ENCODE measurements around the gene C16orf86.
"Not testable (repeated sequence)": the region's sequence is repeated elsewhere in the genome, so short reads cannot be mapped to it uniquely, and the experiment has no call there.

The C16orf86 gene

DNA sequence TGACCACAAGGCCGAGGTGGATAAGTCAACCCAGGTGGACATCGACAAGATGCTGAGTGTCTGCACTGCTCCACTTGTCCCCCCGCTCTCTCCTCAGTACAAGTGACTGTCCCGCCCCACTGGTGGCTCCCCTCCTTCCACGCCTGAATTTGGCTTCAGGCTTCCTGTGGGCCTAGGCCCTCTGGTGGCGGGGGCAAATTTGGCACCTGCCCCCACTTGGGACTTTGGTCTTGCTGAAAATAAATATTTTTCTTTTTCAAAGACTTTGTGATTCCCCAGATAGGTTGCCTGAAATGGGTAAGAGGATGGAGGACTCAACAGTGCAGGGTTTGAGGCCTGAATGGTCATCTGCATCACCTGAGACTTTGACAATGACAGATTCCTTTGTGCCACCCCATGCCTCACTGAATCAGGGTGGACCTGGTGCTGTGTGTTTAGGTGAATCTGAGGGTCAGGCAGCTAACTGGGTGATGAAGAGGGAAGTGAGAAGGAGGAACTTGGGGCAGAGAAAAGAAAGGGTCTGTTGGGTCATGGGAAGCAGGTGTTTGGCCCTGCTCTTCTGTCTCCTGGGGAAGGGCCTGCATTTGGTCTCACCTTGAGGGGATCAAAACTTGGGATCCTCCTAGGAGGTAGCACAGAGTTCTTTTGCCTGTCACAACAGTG lies 2.0 kb downstream of the C16orf86 start:
- DNase-seq = no peak

DNA sequence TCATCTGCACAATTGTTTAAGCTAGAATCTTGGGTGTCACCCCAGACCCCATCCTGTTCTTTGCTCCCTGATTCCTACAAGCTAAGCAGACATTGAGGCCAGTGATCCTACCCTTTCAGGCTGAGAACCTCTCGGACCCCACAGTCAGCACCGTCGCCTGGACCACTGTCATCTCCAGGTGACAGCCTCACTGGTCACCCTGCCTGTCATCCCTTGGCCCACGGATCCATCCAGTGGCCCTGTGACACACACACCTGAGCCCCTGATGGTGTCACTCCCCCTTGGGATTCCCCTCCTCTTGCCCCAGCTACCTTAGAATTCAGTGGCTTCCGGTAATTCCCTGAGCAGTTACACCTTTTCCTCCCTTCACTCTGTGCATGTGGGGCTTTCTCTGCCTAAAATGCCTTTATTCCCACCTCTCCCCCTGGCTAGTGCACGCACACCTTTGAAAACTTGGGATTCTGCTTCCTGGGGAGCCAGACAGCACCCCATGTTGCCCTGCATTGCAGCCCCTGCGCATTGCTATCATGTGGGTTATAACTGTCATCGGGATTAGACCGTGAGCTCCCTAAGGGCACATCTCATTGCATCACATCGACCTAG lies 3.0 kb downstream of the C16orf86 start:
- no peak for DNase-seq

DNA sequence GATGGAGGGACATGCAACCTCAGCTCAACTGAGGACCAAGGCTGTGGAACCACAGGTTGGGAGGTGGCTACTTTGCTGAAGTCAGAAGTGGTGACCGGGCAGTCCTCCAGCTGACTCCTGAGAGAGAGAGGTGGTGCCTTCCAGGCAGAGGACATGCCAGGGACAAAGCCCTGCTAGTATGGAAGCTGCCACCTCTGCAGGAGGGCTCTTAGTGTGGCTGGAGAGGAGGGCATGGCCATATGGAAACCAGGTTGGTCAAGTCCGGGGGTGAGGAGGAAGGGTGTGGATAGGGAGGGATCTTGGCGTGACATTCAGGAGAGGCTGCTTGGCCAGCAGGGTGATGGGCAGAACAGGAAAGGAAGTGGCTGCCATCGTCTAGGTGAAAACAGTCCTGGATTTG lies 5.7 kb downstream of the C16orf86 start:
- no peak for DNase-seq

DNA sequence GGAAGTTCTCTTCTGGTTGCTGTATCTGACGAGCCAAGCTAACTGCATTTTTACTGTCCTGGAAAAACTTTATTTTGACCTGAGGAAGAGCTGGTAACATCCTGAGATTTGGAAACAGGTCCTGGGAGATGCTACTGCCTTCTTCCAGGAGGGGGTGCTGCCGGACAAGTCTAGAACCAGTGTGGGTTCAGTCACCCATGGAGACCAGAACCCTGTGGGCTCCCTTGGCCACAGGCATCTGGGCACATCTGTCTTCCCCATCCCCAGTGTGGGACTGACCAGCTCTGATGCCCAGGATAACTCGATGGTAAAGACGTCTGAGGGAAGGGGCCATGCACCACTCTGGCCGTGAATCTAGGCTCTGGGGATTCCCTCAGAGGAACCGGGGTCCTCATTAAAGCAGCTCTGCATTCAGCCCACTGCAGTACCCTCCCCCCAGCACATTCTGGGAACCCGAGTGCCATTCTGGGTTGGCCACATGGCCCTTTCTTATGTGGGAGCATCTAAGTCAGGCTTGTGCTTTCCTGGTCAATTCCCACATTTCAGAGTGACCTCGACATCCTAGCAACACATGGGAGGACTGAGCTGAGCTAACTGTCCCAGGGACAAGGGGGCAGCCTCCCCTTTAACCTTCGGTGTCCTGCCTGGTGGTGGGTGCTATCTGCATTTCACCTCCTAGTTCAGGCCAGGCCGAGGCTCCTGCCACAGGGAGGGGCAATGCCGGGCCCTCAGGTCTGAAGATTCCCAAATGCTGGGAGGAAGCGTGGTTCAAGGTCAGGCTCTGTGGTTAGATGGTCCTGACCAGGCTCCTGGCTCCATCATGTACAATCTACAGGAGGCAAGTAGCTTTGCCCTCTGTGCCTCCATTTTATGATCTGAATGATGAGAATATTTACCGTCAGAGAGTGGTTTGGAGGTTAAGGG lies 6.4 kb downstream of the C16orf86 start:
- DNase-seq = peak; percentile 19

DNA sequence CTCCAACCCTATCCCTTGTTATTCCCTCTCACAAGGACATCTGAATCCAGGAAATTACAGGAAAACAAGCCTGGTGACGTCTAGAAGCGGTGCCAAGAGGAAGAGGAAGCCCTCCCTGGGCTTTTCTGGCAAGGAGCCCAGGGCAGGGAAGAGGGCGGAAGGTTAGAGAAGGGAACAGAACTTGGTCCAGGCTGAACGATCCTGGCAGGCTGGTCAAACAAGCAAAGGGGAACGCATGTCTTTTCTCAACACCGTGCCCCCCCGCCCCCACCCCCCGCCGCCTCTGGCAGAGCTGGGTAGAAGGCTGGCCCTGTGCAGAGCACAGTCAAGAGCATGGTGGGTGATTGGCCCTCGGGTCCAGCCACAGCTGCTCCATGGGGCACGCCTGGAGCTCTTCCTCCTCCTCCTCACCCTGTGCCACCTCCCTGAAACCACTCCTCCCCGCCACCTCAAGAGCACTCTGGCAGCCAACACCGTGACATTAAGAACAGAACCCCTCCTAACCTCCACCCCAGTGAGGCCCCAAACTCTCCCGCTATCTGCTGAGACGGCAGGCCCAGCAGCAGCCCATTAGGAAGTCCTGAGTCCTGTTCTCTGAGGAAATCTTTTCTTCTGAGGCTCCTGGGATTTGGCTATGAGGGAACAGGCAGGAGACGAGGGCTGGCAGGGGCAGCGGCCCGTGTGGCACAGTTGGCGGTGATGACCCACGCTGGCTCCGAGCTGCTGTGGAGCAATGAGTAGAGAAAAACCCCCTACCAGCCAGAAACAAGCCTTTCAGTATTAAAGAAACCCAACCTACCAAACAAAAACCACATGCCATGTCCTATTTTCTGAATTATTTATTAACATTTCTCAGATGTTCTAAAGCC lies 7.3 kb downstream of the C16orf86 start:
- DNase-seq = no peak

DNA sequence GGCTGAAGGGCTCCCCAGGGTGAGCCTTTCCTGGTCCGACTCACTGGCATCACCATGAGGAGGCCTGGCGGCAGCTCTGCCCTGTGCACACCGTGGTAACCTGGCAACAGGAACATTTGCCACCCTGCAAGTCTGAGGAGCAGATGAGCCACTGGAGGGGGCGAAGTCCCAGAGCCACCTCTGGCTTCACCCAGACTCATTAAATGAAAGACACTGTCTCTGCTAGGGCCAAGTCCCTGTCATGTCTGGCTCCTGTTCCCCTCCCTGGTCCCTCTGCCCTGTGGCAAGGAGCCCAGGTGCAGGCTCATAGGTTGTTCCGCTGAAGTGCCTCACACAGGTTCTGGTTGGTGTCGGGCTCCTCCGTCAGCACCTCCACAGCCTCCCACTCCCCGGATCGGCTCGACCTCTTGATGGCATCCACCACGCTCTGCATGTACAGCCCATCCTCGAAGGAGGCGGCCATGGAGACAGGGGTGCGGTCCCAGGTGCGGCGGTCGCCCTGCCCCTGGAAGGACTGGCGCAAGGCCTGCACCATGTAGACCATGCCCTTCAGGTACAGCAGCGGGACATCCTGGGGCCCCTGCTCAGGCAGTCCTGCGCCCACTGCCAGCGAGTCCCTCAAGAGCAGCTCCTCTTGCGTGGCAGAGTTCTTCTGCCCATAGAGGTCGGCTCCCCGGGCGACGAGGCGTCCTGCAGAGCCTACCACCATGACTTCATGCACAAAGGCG lies 8.4 kb downstream of the C16orf86 start:
- no peak for DNase-seq

DNA sequence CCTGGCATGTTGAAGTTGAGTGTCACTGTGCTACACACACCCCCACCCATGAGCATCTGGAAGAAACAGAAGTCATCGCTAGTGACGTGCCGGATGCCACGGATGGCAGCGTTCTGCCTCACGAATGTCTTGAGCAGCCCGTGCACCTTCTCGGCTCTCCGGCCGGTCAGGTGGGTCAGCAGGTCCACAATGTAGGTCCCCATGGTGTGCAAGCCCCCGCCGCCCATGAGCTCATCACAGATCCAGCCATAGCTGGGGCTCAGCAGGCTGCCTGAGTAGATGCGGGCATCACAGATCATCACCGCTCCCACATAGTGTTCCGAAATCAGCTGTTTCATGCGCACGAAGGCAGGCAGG lies 8.9 kb downstream of the C16orf86 start:
- DNase-seq = no peak

DNA sequence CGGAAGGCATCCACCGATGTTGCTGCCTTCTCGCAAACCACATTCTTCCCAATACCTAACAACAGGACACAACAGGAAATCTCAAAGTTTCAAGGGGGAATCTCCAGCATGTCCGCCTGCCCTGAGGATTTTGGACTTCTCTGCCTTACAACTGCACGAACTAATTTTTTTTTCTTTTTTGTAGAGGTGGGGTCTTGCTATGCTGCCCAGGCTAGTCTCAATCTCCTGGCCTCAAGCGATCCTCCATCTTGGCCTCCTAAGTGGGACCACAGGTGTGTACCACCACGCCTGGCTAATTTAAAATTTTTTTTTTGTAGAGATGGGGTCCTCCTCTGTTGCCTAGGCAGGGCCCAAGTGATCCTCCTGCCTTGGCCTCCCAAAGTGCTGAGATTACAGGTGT lies 9.4 kb downstream of the C16orf86 start:
- DNase-seq = no peak

DNA sequence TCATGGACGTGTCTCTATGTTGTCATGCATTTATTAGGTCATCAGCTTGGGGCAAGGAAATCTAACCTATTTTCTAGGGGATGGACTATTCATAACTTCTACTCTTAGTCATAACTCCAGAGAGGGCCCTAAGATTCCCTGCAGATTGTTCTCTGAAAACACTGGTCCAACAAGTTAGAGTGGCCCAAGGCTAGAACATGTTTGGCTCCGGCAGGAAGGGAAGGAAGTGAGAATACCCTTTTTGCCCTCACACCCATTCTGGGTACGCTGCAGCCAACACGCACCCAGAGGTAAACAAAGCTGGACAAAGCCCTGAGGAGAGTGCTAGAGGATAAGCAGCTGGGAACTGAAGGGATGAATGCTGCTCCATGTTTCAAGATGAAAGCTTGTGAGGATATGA lies 9.9 kb downstream of the C16orf86 start:
- no peak for DNase-seq

DNA sequence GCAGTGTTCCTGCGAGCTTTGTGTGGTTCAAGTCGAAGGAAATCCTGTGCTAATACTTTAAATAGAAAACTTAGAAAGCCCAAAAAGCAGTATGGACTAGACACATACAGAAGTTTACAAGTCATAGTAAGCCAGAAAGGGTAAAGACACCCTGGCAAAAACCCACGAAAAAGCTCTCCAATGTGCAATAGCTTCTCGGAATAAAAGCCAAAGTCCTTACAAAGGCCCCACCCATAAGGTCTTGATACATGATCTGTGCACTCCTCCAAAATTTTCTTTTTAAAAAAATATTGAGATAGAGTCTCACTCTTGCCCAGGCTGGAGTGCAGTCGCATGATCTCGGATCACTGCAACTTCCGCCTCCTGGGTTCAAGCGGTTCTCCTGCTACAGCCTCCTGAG lies 10.3 kb downstream of the C16orf86 start:
- DNase-seq = no peak

DNA sequence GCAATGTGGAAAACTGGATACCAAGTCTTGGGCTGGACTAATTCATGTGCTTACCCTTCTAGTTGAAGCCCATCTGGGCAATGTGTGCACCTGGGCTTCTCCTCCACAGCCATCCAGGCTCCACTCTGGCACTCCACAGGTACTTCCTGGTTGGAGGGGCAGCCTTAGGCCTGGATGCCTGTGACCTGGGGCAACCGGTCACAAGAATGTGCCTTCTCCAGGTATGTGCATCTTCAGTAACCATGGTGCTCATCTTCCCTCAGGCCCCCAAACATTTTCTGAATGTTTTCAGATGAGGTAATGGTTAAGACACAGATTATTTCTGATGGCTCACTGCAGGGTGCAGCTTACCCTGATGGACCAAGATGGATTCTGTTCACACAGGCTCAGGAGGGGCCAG lies 11.1 kb downstream of the C16orf86 start:
- DNase-seq = no peak

DNA sequence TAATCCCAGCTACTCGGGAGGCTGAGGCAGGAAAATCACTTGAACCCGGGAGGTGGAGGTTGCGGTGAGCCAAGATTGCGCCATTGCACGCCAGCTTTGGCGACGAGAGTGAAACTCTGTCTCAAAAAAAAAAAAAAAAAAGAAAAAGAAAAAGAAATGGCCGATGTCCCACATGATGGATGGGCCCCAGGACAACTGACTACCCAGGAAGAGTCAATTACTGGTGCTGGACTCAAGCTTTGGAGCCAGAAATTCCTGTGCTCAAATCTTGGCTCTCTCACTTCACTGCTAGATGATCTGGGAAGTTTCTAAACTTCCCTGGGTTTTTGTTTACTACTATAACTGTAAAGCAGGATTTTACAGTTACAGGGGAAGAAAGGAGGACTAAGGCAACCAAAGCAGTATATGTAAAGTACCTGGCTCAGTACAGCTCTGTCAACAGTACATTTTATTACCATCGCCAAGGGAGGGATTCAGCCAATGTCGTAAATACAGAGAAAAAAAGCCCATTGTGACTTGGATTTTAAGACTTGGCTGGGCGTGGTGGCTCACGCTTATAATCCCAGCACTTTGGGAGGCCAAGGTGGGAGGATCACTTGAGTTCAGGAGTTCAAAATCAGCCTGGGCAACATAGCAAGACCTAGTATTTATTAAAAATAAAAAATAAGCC lies 11.9 kb downstream of the C16orf86 start:
- DNase-seq = no peak

DNA sequence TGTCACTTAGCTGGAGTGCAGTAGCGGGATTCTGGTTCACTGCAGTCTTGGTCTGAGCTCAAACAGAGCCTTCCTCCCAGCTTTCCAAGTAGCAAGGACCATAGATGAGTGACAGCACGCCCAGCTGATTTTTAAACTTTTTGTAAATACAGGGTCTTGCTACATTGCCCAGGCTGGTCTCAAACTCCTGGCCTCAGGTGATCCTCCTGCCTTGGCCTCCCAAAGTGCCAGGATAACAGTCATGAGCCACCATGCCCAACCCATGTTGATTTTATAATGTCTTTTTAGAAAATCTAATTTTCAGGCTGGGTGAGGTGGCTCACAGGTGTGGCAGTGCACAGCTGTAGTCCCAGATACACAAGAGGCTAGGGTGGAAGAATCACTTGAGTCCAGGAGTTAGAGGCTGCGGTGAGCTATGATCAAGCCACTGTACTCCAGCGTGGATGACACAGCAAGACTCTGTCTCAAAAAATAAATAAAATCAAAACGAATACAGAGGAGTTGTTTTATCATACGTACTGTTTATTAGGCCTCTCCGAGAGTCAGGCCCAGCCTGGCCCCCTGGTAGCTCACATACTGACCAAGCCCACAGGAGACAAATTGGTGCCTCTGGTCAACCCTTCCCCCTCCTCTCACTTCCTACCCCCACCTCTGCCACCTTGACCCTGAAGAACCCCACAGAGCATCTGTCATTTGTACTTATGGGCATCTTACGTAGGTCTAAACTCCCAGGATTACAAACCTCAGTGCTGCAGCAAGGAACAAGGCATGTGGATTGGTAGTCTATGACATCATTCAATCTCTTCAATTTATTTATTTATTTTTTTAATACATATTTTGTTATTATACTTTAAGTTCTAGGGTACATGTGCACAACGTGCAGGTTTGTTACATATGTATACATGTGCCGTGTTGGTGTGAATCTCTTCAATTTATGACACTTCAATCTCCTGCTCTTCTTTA lies 13.6 kb downstream of the C16orf86 start:
- no peak for DNase-seq

DNA sequence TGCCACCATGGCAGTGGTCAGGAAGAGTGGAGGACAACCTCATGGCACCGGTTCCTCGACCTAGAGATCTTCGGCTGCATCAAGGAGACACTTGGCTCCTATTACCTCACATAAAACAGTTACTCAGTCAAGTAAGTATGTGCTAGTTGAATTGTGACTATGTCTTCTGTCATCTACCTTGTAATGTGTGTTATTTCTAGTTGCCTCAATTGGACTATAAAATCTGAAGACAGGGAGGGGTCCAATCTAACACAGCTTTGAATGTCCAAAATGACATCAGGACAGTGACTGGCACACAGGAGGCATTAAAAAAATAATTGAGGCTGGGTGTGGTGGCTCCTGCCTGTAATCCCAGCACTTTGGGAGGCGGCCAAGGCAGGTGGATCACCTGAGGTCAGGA lies 17.2 kb downstream of the C16orf86 start:
- no peak for DNase-seq

DNA sequence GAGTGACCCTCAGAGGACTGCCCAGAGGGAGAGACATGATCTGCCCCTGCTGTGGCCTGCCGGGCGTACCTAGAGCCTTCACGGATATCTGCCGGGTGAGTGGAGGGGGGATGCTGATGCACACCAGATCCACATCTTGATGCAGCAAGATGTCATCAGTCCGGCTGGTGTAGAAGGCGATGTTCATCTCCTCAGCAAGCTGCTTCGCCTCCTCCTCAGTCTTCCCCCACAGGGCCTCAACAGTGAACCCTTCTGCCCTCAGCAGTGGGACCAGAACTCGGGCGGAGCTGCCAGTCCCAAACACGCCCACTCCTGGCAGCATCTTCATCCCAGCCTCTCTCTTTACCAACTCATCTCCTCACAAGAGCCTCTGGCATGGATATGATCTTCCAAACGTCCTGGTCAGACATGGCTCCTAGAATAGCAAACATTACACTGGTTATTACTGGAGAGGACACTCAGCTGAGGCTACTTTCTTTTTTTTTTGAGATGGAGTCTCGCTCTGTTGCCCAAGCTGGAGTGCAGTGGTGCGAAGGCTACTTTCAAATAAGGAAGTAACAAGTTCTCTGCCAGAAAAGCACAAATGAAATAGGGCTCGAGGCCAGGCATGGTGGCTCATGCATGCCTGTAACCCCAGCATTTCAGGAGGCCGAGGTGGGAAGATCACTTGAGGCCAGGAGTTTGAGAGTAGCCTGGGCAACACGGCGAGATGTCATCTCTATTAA lies 18.9 kb downstream of the C16orf86 start:
- DNase-seq = no peak

DNA sequence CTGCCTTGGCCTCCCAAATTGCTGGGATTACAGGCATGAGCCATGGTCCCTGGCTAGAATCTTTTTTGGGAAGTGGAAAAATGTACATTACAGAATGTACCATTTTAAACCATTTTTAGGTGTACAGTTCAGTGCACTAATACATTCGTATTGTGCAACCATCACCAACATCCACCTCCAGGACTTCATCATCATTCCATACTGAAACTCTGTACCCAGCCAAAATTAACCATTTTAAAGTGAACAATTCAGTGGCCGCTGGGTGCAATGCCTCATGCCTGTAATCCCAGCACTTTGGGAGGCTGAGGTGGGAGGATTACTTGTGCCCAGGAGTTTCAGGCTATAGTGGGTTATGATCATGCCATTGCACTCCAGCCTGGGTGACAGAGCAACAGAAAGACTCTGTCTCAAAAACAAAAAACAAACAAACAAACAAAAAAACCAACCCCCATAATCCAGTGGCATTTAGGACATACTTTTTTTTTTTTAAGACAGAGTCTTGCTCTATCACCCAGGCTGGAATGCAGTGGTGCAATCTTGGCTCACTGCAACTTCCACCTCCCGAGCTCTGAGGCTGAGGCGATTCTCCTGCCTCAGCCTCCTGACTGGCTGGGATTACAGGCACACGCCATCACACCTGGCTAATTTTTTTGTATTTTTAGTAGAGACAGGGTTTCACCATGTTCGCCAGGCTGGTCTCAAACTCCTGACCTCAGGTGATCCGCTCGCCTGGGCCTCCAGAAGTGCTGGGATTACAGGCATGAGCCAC lies 27.1 kb downstream of the C16orf86 start:
- DNase-seq = not testable (repeated sequence)

DNA sequence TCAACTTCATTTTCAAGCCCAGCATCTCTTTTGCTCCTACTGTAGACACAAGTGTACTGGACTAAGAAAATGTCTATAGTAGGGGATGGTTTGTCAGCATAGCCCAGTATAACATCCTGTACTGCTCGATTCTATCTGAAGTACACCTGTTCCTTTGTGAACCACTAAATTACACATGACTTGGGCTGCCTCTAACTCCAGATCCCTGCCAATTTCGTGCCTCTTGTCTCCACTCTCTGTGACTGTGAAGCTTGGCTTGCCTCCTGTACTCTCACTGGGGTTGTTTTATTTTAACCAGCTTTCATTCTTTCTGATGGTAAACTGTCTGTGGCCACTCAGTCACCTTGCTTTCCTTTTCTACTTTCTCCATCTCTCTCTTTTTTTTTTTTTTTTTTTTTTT lies 28.0 kb downstream of the C16orf86 start:
- no peak for DNase-seq

DNA sequence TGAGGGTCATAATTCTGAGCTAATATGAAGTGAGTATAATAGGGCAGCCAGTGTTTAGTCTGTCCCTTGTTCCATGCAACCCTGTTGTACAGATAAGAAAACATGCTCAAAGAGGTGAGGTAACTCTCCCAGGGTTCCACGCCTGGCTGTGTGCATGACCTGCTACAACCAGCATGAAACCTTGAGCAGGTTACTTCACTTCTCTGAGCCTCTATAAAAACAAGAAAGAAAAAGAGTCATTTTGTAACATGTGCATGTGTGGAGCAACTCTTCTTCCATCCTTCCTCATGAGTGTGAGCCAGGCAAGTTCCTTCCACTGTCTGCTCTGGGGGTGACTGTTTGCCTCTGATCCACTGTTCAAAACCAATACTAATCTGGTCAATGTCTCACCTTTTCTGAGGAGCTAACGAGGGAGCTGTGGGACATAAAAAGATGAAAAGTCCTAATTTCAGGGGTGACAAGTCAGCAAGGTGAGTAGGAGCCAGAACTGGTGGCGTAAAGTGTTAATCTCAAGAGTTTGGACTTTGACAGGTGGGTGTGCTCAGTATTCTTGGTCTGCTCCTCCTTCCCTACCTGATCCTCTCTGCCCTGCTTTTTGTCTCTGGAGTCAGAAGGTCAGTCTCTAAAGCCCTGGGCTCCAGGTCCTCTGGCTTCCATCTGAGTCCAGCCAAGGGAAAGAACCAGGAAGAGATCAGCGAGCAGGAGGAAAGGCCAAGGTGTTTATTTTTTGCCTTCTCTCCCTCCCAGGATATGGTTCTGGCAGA lies 31.0 kb downstream of the C16orf86 start:
- DNase-seq = no peak

All from KG1 (cell line).